Right atrium auricular region (tissue), 2 donors: ENCODE results near the gene SLC35C1. TPM values are rescaled to one million over a fixed set of nuclear protein-coding genes. Genes with fewer than 3 reads are reported as not detected.
A peak's percentile ranks its signal among the peaks of the same experiment; 100 is the strongest.

Experiments used
- DNase-seq: peaks from one replicate; pipeline ENCODE4 v3.0.0-alpha.2; 2019; ENCODE audit warnings: low spot score
- H3K27ac ChIP-seq, 2 donors: fragments of 200-600 bp; sonication (generic); 1 replicate in 1 of 2; 2 replicates in 1 of 2; pipeline ENCODE4 v1.5.1; 2016 to 2019
- H3K27me3 ChIP-seq, 2 donors: fragments of 200-600 bp; sonication (generic); one replicate each; pipeline versions ENCODE4 v1.5.1 to v1.6.0; 2017 to 2019
- H3K36me3 ChIP-seq: fragments of 200-600 bp; sonication (generic); one replicate; pipeline ENCODE4 v1.5.1; 2016
- H3K4me1 ChIP-seq, 2 donors: fragments of 200-600 bp; sonication (generic); one replicate each; pipeline versions ENCODE4 v1.5.1 to v1.6.0; 2017 to 2019
- H3K4me3 ChIP-seq, 2 donors: fragments of 200-600 bp; sonication (generic); 1 replicate in 1 of 2; 2 replicates in 1 of 2; pipeline ENCODE4 v1.5.1; 2017 to 2019; ENCODE audit warnings: mild to moderate bottlenecking in 1 of 2, moderate library complexity in 1 of 2
- H3K9me3 ChIP-seq, 2 donors: fragments of 200-600 bp; sonication (generic); one replicate each; pipeline ENCODE4 v1.5.1; 2019
- CTCF ChIP-seq, 2 donors: fragments of 200-600 bp; sonication (generic); IDR thresholded peaks; one replicate each; pipeline ENCODE4 v1.5.1; 2019; ENCODE audit warnings: antibody characterized with exemption in 2 of 2
- total RNA-seq, 2 donors: library from RNA; depleted of rRNA; stranded (reverse); fragments of >200 nt; gene quantifications; one replicate each; pipeline ENCODE4 v1.1.0, GENCODE V29; 2016

Gene SLC35C1
- 10 to 100 TPM in 1 of 2 donors, 1 to 10 TPM in 1; 5.2 to 11.6 TPM for total RNA-seq

DNA sequence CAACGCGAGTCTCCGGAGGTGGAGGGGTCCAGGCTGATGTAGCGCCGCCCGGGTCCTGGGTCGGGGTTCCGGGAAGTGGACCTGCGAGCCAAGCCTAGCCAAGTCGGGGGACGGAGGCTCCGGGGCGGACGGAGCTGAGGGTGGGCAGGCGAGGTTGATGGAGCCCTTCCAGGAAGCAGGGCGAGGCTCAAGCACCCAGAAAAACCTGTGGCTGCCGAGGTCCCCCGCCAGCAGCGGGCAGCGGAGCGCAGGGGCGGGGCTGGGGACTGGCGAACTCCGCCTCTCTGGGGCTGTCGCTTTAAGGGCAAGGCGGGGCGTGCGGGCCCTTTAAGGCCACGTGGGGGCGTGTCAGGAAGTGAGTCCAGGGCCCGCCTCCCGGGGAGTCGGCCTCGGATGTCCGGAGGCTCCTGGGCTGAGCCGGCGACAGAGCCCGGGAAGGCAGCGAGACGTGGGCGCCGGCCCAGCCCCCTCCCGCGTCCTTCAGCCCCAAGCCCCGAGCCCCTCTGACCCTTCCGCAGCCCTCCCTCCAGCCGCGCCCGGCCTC, at the start of gene SLC35C1:
TSS of gene SLC35C1 (plus strand) at position 389 of the 544 bp plus-strand sequence. CDS start 653 bp downstream, outside the sequence.
- H3K4me1 ChIP-seq, result peaks cover 0 to 41% of the 10 kb centered on the region in 2 donors

DNA sequence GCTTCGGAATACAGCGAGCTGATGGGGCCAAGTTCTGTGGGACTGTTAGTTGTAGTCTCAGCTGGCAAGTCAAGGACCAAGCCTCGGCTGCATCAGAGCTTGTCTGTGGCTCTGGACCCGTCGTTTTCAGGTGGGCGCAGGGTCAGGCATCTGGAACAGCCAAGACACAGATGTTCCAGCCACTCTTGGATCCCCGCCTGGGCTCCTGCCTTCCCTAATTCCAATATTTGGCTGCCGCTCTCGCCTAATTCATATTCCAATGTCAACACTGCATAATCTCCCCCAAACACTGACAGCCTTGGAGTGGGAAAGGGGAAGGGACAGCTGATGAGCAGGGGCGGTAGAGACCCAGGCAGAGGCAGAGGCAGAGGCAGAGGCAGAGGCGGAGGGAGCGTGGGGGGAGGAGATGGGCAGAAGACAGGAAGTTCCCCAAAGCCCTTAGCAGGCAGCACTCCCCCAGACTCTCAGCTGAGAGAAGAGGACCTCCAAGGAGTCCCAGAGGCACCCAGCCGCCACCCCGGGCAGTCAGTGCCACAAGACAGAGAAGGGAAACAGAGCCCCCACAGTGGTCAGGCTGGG, 49.6 kb upstream of the SLC35C1 start:
- Histone ChIP-seq H3K27ac (peak overlapping the region; percentile 42 to 73), H3K4me1 (peaks cover 0 to 39% of the 10 kb centered on the region in 2 donors), H3K4me3 (no peak overlapping the region), H3K36me3 (no peaks in the 10 kb centered on the region), H3K27me3 (no peaks in the 10 kb centered on the region), H3K9me3 (no peaks in the 10 kb centered on the region)
- TF ChIP-seq CTCF (IDR thresholded peaks at IDR 0.05), result no peak
- no peak for DNase-seq

More for the DNA sequence above, at the start of gene SLC35C1:
- peak in 1 of 2 donors; percentile 46 for TF ChIP-seq CTCF (IDR thresholded peaks at IDR 0.05)
- Histone ChIP-seq H3K27me3 (no peaks in the 10 kb centered on the region), H3K9me3 (no peaks in the 10 kb centered on the region), H3K4me3 (peak within 1 kb of the TSS; percentile 65 to 83), H3K27ac (peak within 1 kb of the TSS; percentile 88 to 91), H3K36me3 (peaks cover 12% of the 10 kb centered on the region)
- peak; percentile 97 for DNase-seq

GRCh38 chr11:45756384-45757010, 48.5 kb upstream of the SLC35C1 start:
- Histone ChIP-seq H3K4me1 (peaks cover 0 to 30% of the 10 kb centered on the region in 2 donors), H3K9me3 (no peaks in the 10 kb centered on the region), H3K27ac (no peak overlapping the region), H3K27me3 (no peaks in the 10 kb centered on the region), H3K36me3 (no peaks in the 10 kb centered on the region), H3K4me3 (no peak overlapping the region)
- no peak for DNase-seq
- TF ChIP-seq CTCF (IDR thresholded peaks at IDR 0.05), result no peak

DNA sequence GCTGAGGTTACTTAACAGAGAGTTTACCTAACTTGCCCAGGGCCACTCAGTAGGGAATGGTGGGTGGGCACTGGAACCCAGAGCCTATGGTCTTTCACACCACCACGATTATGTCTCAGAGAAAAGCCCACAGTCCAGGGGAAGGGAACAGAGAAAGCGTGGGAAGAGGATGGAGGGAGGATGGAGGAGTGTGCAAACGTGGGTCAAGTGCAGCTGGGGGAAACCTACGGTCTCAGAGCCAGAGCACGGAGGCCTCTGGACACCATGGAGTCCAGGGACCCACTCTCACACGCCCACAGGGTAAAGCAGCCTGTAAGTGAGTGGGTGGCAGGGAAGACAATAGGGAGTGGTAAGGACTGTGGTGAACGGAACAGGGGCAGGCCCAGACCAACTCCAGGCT, 47.3 kb upstream of the SLC35C1 start:
- no peaks in the 10 kb centered on the region for H3K9me3 ChIP-seq
- H3K27ac ChIP-seq, result no peak overlapping the region
- no peak for TF ChIP-seq CTCF (IDR thresholded peaks at IDR 0.05)
- H3K36me3 ChIP-seq, result no peaks in the 10 kb centered on the region
- peaks cover 0 to 30% of the 10 kb centered on the region in 2 donors for H3K4me1 ChIP-seq
- no peaks in the 10 kb centered on the region for H3K27me3 ChIP-seq
- no peak for DNase-seq
- no peak overlapping the region for H3K4me3 ChIP-seq

- Histone ChIP-seq H3K4me1 (peaks cover 0 to 15% of the 10 kb centered on the region in 2 donors), H3K27ac (no peak overlapping the region), H3K9me3 (no peaks in the 10 kb centered on the region), H3K36me3 (no peaks in the 10 kb centered on the region), H3K4me3 (no peak overlapping the region), H3K27me3 (no peaks in the 10 kb centered on the region)
- no peak for DNase-seq
- TF ChIP-seq CTCF (IDR thresholded peaks at IDR 0.05), result no peak
These were observed 43.3 kb upstream of the SLC35C1 start for GRCh38 chr11:45761659-45762058.
